HL-60 (cell line): ENCODE data around the gene UGT1A5.

Experiments
- GABPA ChIP-seq: IDR thresholded peaks from 2 replicates; pipeline ENCODE4 v1.6.1; 2012; ENCODE audit warnings: low read depth
- POLR2AphosphoS5 ChIP-seq: IDR thresholded peaks from 2 replicates; pipeline ENCODE4 v1.6.1; 2012; ENCODE audit warnings: low read depth
- REST ChIP-seq: IDR thresholded peaks from 2 replicates; pipeline ENCODE4 v1.6.1; 2012; ENCODE audit warnings: low read depth; ENCODE audit not compliant: insufficient replicate concordance
- TF ChIP-seq, protein P1 (sequence below): IDR thresholded peaks from one replicate; pipeline ENCODE4 v1.5.1; 2011; ENCODE audit warnings: low read length, control low read depth, inconsistent platforms; ENCODE audit not compliant: insufficient read depth

GRCh38 chr2:233663911-233664310 lies 48.8 kb upstream of the UGT1A5 start:
- TF ChIP-seq, protein P1, sequence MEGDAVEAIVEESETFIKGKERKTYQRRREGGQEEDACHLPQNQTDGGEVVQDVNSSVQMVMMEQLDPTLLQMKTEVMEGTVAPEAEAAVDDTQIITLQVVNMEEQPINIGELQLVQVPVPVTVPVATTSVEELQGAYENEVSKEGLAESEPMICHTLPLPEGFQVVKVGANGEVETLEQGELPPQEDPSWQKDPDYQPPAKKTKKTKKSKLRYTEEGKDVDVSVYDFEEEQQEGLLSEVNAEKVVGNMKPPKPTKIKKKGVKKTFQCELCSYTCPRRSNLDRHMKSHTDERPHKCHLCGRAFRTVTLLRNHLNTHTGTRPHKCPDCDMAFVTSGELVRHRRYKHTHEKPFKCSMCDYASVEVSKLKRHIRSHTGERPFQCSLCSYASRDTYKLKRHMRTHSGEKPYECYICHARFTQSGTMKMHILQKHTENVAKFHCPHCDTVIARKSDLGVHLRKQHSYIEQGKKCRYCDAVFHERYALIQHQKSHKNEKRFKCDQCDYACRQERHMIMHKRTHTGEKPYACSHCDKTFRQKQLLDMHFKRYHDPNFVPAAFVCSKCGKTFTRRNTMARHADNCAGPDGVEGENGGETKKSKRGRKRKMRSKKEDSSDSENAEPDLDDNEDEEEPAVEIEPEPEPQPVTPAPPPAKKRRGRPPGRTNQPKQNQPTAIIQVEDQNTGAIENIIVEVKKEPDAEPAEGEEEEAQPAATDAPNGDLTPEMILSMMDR, result no peak
- no peak for TF ChIP-seq POLR2AphosphoS5
- TF ChIP-seq GABPA, result no peak
- no peak for TF ChIP-seq REST
